Endothelial cell of umbilical vein (primary cell): Measurements from ENCODE around the gene NUMBL. TPM values are rescaled to one million over a fixed set of nuclear protein-coding genes. Genes with fewer than 3 reads are reported as not detected.

Source experiments
- BruUV-seq: library from RNA; stranded (reverse); fragments of 400-500 nt; replicated peaks from 2 replicates; lab custom pipeline; 2021; lab: Mats Ljungman, UMichigan
- CTCF ChIA-PET: fragments of 300-600, 350-600 bp; sonication (Branson Sonifier 250); formaldehyde crosslinking; loops from one replicate; lab custom pipeline; 2021; ENCODE audit warnings: antibody characterized with exemption, inconsistent platforms; lab: Charles Lee
- POLR2A ChIA-PET: fragments of 300-600, 350-600 bp; sonication (Branson Sonifier 250); formaldehyde crosslinking; loops from one replicate; lab custom pipeline; 2021; ENCODE audit warnings: antibody characterized with exemption, inconsistent platforms; lab: Charles Lee
- DNase-seq: peaks from one replicate; pipeline ENCODE4 v3.0.0-alpha.2; 2011; ENCODE audit warnings: low read depth, low spot score
- FAIRE-seq: peaks from 2 replicates; lab custom pipeline; 2011; peaks lifted over from hg19 to GRCh38; lab: Jason Lieb, UNC
- H2AFZ ChIP-seq: 2 replicates; pipeline ENCODE4 v1.6.0; 2012; ENCODE audit warnings: low read depth, low read length, control low read depth, inconsistent platforms
- H3K27ac ChIP-seq: 2 replicates; pipeline ENCODE4 v1.5.1; 2011; ENCODE audit warnings: low read depth, mild to moderate bottlenecking, control low read depth, low read length, moderate library complexity; ENCODE audit not compliant: insufficient read depth
- H3K27me3 ChIP-seq, 2 experiments: 2 replicates each; pipeline versions ENCODE4 v1.6.0 to v1.6.1; 2011; ENCODE audit warnings: low read length in 2 of 2, mixed read lengths in 1 of 2; ENCODE audit not compliant: control insufficient read depth in 2 of 2, insufficient read depth in 2 of 2
- H3K36me3 ChIP-seq, 2 experiments: 2 replicates in 1 of 2; 3 replicates in 1 of 2; pipeline ENCODE4 v1.5.1; 2011; ENCODE audit warnings: low read length in 2 of 2, mild to moderate bottlenecking in 1 of 2, moderate library complexity in 1 of 2; ENCODE audit not compliant: control insufficient read depth in 2 of 2, insufficient read depth in 2 of 2; ENCODE audit errors: extremely low read depth in 1 of 2
- H3K4me1 ChIP-seq: 3 replicates; pipeline ENCODE4 v1.5.1; 2011; ENCODE audit warnings: mild to moderate bottlenecking, low read length; ENCODE audit not compliant: control insufficient read depth, insufficient read depth; ENCODE audit errors: extremely low read depth
- H3K4me2 ChIP-seq: 2 replicates; pipeline ENCODE4 v1.6.1; 2011; ENCODE audit warnings: low read length, control low read depth, mixed read lengths; ENCODE audit not compliant: insufficient read depth
- H3K4me3 ChIP-seq, 3 experiments: fragments of 200-600 bp in 1 of 3; sonication (generic), shearing (Covaris generic) in 1 of 3; replicated peaks in 1 of 3; 2 replicates each; pipeline ENCODE4 v1.5.1; 2011 to 2016; ENCODE audit warnings: control low read depth in 3 of 3, low read length in 3 of 3, mild to moderate bottlenecking in 2 of 3, inconsistent platforms in 1 of 3, low read depth in 1 of 3, moderate library complexity in 1 of 3; ENCODE audit not compliant: insufficient read depth in 1 of 3
- H3K79me2 ChIP-seq: 2 replicates; pipeline ENCODE4 v1.6.0; 2012; ENCODE audit warnings: low read length, inconsistent platforms; ENCODE audit not compliant: control insufficient read depth, insufficient read depth
- H3K9ac ChIP-seq: replicated peaks from 2 replicates; pipeline ENCODE3; 2011; ENCODE audit warnings: low read length, control low read depth; ENCODE audit not compliant: insufficient read depth; ENCODE audit errors: extremely low read depth
- H3K9me1 ChIP-seq: replicated peaks from 3 replicates; pipeline ENCODE4 v1.6.0; 2011; ENCODE audit warnings: mild to moderate bottlenecking, low read length; ENCODE audit not compliant: control insufficient read depth, insufficient read depth; ENCODE audit errors: extremely low read depth
- H3K9me3 ChIP-seq: replicated peaks from 2 replicates; pipeline ENCODE4 v1.5.1; 2012; ENCODE audit warnings: low read length, inconsistent platforms; ENCODE audit not compliant: control insufficient read depth, insufficient read depth
- H4K20me1 ChIP-seq: replicated peaks from 2 replicates; pipeline ENCODE3; 2011; ENCODE audit warnings: mild to moderate bottlenecking, low read length; ENCODE audit not compliant: control insufficient read depth, insufficient read depth; ENCODE audit errors: extremely low read depth
- EZH2 ChIP-seq: IDR thresholded peaks from 2 replicates; pipeline ENCODE4 v1.6.1; 2012; ENCODE audit warnings: borderline replicate concordance, low read depth, mild to moderate bottlenecking, moderate library complexity, low read length, inconsistent platforms; ENCODE audit not compliant: severe bottlenecking
- FOS ChIP-seq: IDR thresholded peaks from 2 replicates; pipeline ENCODE4 v1.6.1; 2011; ENCODE audit warnings: mild to moderate bottlenecking, low read length, moderate library complexity, borderline replicate concordance; ENCODE audit not compliant: insufficient read depth
- GATA2 ChIP-seq: IDR thresholded peaks from 2 replicates; pipeline ENCODE4 v1.7.0; 2011; ENCODE audit warnings: low read depth, mild to moderate bottlenecking, moderate library complexity, mixed read lengths, low read length; ENCODE audit not compliant: insufficient read length, insufficient read depth
- JUN ChIP-seq: IDR thresholded peaks from 2 replicates; pipeline ENCODE4 v1.6.1; 2011; ENCODE audit warnings: borderline replicate concordance, low read depth; ENCODE audit not compliant: insufficient read length, insufficient read depth
- MYC ChIP-seq: IDR thresholded peaks from one replicate; pipeline ENCODE4 v1.6.1; 2011; ENCODE audit warnings: mild to moderate bottlenecking, low read depth, low read length
- POLR2A ChIP-seq: IDR thresholded peaks from 2 replicates; pipeline ENCODE4 v1.6.1; 2012; ENCODE audit warnings: low read depth, mild to moderate bottlenecking, control low read depth, low read length
- POLR2AphosphoS5 ChIP-seq: IDR thresholded peaks from 2 replicates; pipeline ENCODE4 v1.6.1; 2012; ENCODE audit warnings: low read depth, mild to moderate bottlenecking, control low read depth, low read length, moderate library complexity; ENCODE audit not compliant: insufficient read depth
- dilution Hi-C: fragments of 300-500 bp; cut with MboI; formaldehyde crosslinking; loops from one replicate; pipeline ENCODE4 v1.15.0; 2019; ENCODE audit warnings: low sequenced_read_pairs; ENCODE audit not compliant: extremely low pct_ligation_motif_present
- intact Hi-C: fragments of 100-400 bp; cut with micrococcal nuclease; formaldehyde crosslinking; loops from one replicate; pipeline ENCODE4 v1.10.0; 2022
- polyA plus RNA-seq, 4 experiments: library from polyadenylated mRNA; depleted of rRNA in 3 of 4; stranded (reverse) in 3 of 4; unstranded in 1 of 4; fragments of >200 nt; gene quantifications; 2 replicates each; pipeline versions ENCODE4 v1.2.1 to v1.2.3, GENCODE V29; 2011 to 2012; ENCODE audit warnings: missing spikeins in 1 of 4
- total RNA-seq: library from RNA; stranded (reverse); gene quantifications from 2 replicates; pipeline ENCODE4 v1.2.3, GENCODE V29; 2021
- TF ChIP-seq, protein P1 (sequence below): IDR thresholded peaks from 2 replicates; pipeline ENCODE4 v1.6.1; 2011; ENCODE audit not compliant: insufficient read depth, insufficient read length
- TF ChIP-seq, protein P2 (sequence below), 2 donors: IDR thresholded peaks; 1 replicate in 1 of 2; 2 replicates in 1 of 2; pipeline ENCODE4 v1.5.1; 2011; ENCODE audit warnings: low read length in 2 of 2, mild to moderate bottlenecking in 2 of 2, moderate library complexity in 2 of 2, control low read depth in 1 of 2, inconsistent platforms in 1 of 2, low read depth in 1 of 2; ENCODE audit not compliant: insufficient read depth in 1 of 2; ENCODE audit errors: extremely low read depth in 1 of 2

The NUMBL gene
- total and polyA plus RNA-seq, 2 donors (not counting 3 experiments of a cell fraction or from before 2014, with no cell fraction given), result 21.5 to 46.7 TPM

DNA sequence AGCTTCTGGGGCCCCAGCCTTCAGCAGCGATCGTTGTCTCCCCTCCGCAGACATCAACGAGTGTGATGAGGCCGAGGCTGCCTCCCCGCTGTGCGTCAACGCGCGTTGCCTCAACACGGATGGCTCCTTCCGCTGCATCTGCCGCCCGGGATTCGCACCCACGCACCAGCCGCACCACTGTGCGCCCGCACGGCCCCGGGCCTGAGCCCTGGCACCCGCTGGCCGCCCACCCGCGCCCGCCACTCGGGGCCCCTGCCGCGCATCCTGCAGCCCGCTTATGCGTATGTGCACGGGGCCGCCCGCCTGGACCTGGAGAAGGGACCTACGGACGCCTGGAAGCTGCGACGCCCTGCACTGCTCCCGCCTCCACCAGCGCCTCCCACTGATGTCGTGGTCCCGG lies 61.1 kb downstream of the NUMBL start:
- H3K79me2 ChIP-seq, result no peaks in the 10 kb centered on the region
- H4K20me1 ChIP-seq, result no peaks in the 10 kb centered on the region
- no peaks in the 10 kb centered on the region for H3K9me3 ChIP-seq
- H2AFZ ChIP-seq, result no peak overlapping the region
- no peaks in the 10 kb centered on the region for H3K4me1 ChIP-seq
- CTCF ChIA-PET, result no interaction called here
- no peak for FAIRE-seq
- H3K27ac ChIP-seq, result no peak overlapping the region
- TF ChIP-seq MYC (no peak), POLR2AphosphoS5 (no peak), EZH2 (no peak), POLR2A (no peak), GATA2 (no peak), JUN (no peak), FOS (no peak)
- TF ChIP-seq, protein P1, sequence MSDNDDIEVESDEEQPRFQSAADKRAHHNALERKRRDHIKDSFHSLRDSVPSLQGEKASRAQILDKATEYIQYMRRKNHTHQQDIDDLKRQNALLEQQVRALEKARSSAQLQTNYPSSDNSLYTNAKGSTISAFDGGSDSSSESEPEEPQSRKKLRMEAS, result no peak
- TF ChIP-seq, protein P2, sequence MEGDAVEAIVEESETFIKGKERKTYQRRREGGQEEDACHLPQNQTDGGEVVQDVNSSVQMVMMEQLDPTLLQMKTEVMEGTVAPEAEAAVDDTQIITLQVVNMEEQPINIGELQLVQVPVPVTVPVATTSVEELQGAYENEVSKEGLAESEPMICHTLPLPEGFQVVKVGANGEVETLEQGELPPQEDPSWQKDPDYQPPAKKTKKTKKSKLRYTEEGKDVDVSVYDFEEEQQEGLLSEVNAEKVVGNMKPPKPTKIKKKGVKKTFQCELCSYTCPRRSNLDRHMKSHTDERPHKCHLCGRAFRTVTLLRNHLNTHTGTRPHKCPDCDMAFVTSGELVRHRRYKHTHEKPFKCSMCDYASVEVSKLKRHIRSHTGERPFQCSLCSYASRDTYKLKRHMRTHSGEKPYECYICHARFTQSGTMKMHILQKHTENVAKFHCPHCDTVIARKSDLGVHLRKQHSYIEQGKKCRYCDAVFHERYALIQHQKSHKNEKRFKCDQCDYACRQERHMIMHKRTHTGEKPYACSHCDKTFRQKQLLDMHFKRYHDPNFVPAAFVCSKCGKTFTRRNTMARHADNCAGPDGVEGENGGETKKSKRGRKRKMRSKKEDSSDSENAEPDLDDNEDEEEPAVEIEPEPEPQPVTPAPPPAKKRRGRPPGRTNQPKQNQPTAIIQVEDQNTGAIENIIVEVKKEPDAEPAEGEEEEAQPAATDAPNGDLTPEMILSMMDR (IDR thresholded peaks at IDR 0.05; ENCODE audit: extremely low read depth in 1 of 2, insufficient read depth in 1 of 2, low read depth in 1 of 2, low read length in 2 of 2), result no peak
- no peak overlapping the region for H3K4me2 ChIP-seq
- POLR2A ChIA-PET, result no interaction called here
- intact Hi-C loops, result no loop called here
- no peaks in the 10 kb centered on the region for H3K9me1 ChIP-seq
- H3K27me3 ChIP-seq, result no peaks in the 10 kb centered on the region
- no TSS peak for BruUV-seq
- dilution Hi-C loops, result no loop called here
- DNase-seq, result no peak
- H3K9ac ChIP-seq, result no peak overlapping the region
- no peaks in the 10 kb centered on the region for H3K36me3 ChIP-seq
- H3K4me3 ChIP-seq, result no peak overlapping the region
